GM18868 (cell line): Measurements from ENCODE around the gene REXO1.
A peak's percentile ranks its signal among the peaks of the same experiment; 100 is the strongest.
"Not testable (repeated sequence)": the region's sequence is repeated elsewhere in the genome, so short reads cannot be mapped to it uniquely, and the experiment has no call there.

Source experiments
- ATAC-seq: cut with Tn5 transposase; IDR thresholded peaks from one replicate; pipeline ENCODE4 v1.9.1; 2021; ENCODE audit warnings: mild to moderate bottlenecking, moderate library complexity; ENCODE audit not compliant: unreplicated experiment

REXO1 gene

DNA sequence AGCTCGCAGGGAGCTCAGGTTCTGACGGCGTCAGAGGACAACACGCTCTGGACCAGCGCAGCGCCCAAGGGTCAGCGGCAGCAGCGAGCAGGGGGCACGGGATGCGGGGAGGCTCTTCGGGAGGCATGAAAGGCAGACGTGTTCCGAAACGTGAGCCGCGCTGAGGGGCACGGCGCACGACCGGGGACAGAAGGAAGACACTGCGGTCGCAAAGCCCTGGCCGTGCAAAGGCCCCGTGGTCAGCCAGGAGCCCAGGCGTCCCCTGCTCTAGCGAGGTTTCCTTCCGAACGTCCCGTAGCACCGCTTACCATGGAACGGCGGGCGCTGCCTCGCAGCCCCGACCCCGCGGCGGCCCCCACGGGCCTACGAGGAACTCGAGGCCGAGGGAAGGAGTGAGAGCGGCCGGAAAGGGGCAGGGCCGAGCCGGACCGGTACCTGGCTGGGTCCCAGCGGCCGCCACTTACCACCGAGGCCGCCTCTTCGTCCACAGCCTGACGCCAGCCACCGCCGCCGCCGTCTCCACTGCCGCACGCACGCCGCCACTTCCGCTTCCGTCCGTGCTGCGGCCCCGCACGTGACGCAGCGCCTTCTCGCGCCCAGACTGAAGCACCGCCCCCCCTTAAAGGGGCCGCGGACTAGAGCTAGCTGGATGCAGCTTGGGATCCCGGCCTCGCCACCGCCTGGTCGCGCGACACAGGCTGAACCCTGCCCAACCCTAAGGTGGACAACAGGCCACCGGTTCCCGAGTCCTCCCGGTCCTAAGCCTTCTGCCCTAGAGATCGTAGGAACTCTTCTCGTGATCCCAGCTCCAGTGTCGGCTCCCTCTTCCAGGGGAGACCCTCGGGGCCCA, 27.6 kb upstream of the REXO1 start:
- ATAC-seq, result peak; percentile 85

DNA sequence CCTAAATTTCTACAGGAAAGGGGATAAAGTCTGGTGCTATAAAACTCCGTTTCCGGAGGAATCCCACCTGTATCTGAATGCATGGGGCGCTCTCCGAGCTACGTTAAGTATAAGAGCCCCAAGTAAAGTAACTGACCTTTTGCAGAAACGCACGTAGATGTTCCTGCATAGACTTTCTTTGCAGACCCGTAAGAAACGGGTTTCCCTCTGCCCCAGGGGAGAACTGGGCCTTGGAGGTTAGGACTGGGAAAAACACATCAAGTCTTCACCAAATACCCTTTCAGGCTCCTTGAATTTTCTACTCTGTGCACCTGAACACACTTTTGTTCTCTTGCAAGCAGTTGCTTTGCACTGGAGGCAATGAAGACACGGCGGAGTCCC, 27.0 kb upstream of the REXO1 start:
- ATAC-seq, result not testable (repeated sequence)

DNA sequence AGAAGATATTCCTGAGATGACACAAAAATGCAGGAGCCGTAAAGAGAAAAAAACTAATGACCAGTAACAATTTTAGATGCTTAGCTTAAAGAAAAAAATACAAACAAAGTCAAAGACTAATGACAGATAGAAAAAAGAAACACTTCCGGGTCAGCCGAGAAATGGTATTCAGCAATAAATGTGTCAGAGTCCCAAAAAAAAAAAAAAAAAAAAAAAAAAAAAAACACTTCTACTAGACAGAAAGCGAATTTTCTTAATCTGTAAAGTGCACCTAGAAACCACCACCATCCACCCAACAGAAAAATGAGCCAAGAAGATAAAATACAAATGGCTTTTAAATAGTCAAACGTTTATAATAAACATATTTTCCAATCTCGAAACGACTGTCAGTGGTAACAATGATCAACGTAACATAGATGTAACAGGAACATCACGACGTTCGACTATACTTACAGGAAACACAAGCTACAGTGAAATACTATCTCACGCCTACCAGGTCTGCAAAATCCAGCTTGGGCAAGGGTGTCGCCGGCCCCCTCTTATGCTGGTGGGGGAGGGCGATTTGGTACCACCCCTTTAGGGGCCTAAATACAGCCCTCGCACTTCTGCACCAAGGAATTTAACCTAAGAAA, 26.4 kb upstream of the REXO1 start:
- no peak for ATAC-seq

DNA sequence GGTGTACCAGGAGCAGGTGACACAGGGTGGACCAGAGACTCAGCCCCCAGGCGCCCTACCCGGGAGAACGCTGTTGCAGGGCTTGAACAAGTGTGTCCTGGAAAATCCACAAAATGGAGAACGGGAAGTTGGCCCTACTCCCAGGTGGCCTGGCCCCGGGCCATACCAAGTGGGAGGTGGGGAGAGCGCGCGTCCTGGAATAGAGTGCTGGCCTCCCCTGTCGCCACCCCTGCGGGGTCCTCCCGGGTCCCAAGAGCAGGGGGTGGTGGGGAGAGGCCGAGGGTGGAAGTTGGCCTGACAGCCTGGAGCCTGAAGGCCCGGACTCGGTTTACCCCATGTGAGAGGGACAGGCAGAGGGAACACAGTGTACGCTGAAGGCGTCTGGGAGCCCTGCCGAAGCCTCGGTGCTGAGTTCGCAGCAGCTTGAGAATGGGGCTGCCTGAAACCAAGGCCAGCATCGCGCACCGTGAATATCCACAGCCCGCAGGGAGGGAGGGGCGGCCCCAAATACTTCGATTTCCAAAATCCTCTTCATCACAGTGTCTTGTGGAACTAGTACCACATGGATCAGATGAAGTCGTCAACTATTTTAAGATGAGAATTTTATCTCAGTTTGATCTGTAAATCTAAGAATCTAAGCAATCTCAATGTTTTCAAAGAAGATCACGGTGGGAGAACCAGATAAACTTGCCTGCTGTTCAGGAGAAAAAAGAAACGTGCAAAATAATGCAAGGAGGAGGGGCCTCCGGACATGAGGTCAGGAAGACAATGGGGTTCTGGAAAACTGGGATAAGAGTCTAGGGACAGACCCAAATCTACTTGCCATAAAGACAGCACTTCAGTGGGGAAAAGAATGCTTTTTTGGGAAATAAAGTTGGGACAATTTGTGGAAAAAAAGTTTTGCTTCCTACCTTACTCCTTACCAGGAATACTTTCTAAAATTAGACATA, 25.5 kb upstream of the REXO1 start:
- ATAC-seq, result no peak

DNA sequence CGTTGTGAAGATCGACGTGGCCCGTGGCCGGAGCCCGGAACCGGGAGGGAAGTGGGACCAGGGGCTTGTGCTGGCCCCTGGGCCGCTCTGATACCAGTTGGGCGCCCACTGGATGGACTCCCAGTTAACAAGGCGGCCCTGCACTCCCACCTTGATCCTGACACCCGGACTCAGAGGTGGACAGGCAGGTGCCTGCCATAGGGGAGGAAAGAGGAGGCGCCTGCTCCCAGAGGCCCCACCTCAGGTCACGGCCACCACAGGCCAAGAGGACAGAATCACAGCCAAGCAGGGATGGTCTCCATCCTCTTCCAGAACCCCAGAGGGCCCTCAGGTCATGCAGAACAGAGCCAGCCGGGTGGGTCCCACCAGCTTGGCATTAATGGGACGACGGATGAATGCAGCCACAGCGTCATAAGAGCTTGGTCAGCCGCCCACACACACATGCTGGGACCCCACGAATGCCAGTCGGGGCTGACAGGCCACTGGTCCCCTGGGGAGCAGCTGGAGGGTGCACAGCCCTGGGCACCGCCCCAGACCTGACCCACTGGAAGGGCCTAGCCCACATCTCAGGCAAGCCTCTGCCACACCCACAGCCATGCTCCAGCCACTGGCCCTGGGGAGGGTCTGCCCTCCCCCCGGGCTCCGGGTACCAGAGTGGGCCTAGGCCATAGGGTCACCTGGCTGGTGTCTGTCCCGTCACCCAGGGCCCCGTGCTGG, 24.7 kb upstream of the REXO1 start:
- ATAC-seq, result no peak

DNA sequence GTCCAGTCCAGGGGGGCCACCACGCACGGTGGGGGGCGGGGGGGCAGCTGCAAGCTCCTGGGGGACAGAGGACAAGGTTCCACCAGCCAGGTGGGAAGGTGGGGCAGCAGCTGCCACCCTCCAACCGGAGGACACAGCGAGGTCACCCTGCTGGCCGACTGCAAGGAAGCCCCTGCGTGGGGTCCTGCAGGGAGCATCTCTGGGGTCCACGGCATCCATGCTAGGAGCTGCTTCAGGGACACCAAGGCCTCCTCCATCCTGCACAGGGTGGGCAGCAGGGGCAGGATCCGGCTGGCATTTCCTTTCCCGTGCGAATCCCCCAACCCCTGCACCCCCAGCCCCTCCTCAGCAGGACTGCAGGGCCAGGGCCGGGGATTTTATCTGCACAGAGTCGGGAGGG, 23.3 kb upstream of the REXO1 start:
- no peak for ATAC-seq

DNA sequence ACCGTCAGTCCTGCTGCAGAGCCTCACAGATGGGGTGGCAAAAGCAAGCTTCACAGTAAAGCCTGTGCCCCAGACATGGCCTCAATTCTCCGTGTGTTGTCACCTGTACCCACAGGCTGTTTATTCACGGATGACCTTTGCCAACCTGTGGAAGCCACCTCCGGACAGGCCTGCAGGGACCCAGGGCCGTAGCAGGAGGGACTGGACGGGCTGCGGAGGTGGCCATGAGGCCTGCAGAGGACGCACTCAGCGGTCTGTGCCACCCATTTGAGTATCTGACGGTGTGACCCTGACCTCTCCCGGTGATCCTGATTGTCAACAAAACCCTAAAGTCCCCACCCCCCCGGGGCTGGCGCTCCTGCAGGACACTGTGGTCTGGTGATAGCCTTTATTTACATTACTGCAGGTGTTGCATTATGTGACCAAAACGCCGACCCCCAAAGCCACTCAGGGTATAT, 22.9 kb upstream of the REXO1 start:
- no peak for ATAC-seq

DNA sequence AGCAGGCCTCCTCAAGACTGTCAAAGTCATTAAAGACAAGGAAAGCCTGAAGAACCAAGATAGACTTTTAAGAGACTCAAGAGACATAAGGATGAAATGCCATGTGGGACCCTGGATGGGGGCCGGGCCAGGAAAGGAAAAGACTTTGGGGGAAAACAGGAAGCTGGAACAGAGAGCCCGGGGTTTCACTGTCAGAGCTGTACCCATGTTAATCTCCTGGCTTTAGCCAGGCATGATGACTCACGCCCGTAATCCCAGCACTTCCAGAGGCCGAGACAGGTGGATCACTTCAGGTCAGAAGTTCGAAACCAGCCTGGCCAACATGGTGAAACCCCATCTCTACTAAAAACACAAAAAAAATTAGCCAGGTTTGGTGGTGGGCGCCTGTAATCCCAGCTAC, 20.7 kb upstream of the REXO1 start:
- ATAC-seq, result no peak

DNA sequence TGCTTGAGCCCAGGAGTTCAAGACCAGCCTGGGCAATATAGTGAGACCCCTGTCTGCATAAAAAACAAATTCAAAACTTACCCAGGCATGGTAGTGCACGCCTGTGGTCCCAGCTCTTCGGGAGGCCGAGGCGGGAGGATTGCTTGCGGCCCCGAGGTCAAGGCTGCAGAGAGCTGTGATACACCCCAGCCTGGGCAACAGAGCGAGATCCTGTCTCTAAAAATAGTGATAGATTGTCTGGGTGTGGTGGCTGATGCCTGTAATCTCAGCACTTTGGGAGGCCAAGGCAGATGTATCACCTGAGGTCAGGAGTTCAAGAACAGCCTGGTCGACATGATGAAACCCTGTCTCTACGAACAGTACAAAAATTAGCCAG, 19.1 kb upstream of the REXO1 start:
- ATAC-seq, result no peak

DNA sequence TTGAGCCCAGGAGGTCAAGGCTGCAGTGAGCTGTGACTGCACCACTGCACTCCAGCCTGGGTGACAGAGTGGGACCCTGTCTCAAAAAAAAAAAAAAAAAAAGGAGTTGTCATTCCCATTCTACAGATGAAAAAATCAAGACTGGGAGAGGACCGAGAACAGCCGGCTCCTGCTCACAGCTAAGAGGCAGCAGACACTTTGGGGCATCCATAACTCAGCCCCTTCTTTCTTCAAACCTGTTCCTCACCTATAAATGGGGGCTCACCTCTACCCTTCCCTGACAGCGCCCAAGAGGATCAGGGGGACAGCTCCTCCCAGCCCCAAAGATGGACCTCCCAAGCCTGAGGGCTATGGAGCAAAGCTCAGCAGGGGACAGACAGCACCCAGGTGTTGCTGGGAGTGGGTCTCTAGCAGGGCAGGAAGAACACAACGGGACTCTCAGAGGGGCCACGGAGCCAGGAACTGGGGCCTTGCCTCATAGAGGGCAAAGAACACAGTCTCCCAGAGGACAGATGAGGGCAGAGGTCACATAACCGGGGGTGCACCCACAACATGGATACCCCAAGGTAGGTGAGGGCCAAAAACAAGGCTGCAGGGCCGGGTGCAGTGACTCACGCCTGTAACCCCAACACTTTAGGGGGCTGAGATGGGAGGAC, 18.5 kb upstream of the REXO1 start:
- ATAC-seq, result no peak

DNA sequence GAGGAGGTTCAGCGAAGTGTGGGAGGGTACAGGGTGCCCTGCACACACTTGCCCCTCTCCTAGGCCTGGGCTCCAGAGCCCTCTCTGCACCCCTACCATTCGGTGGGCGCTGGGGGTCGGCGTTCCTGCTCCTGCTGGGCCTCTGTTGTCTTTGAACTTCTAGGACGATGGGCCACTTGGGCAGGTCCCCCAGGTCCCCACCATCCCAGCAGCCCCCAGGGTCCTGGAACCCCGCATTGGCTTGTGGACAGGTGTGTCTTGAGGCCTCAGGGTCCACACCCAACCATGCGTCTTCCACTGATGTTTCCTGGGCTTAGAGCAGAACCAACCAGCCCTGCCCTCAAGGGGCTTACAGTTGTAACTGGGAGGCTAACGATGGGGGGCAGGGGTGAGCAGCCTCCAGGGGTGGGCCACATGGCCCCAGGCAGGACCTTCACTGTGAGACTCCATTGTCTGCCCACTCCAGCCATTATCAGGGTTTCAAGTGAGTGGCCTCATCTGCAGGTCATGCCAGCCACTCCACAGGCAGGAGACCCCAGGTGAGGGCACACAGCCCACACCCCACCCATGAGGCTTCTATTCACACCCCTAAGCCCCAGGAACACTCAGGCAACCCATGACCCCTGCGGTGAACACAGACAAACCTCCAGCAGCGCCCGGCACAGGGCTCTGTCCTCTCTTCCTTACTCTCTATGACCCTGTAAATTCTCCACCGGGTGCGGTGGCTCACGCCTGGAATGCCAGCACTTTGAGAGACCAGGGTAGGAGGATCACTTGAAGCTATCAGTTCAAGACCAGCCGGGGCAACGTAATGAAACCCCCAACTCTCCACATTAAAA, 17.1 kb upstream of the REXO1 start:
- no peak for ATAC-seq

DNA sequence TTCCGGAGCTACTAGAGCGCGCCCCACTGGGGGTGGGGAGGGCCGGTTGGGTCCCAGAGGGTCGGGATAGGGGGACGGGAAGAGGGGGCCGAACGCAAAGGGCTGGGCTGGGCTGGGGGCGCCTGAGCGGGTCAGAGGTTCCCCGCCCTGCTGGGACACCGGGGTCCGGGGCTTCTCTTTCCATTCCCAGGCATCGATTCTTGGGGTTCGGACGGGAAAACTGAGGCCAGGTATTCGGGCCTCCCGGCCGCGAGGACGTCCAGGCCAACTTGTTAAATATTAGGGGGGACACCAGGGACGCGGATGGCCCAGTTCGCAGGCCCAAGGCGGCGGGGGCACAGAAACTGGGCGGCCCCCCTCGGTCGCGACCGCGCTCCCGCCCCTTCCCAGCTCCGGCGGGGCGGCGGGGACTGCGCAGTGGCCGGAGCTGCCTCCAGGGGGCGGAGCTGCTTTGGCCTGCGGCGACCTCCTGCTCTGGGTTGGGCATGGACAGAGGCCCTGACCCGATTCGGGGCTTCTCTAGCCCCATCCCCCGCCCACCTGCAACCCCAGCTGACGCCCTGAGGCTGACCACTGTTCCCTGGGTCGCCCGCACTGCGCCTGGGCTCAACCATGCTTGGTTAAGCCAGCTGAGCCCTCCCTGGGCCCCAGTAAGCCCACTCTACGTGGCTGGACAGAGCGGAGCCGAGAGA, 16.3 kb upstream of the REXO1 start:
- ATAC-seq, result peak; percentile 33

DNA sequence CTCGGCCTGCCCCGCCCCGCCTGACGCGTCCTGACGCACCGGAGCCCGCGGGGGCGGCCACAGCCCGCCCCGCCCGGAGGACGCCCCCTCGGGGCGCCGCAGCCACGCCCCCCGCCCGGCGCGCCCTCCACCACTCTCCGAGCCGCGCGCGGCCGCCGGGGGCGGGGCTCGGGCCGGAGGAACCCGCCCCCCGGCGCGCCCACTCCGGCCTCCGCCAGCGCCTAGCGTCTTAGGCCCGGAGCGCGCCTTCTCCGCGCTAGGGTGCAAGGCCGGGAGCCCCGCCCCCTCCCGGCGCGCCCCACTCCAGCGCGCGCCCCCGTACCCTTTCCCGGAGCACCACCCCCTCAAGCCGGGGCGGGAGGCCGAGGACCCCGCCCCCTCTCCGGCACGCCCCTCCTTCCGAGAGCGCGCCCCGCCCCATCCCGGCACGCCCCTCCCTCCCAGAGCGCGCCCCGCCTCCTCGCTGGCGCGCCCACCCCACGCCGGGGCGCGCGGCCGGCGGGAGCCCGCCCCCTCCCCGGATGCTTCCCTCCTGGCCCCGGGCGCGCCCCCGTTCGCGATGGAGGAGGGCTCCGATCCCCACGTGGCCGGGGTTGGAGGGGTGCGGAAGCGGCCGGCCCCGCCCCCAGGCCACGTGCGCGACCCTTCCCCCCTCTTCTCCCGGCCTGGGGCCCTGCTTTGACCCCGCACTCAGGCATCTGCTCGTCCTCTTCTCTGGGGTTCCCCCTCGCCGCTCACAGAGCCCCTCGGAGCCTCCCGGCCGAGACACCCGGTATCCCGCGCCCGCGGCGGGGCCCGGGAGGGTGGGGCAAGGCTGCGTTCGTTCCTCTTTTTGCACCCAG, 15.6 kb upstream of the REXO1 start:
- ATAC-seq, result peak; percentile 52

DNA sequence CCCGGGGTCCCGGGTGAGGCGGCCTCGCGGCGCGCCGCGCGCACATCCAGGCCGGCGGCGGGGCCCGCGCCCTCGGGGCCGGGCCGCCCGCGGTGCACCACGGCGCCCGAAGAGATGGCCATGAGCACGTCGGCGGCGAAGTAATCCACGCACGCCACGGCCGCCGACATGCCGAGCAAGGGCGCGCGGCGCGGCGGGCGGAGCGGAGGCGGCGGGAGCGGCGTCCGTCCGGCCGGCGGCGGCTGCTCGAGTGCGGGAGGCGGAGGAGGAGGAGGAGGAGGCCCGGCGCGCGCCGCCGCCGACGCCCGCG, 15.0 kb upstream of the REXO1 start, which contains the start of gene KLF16:
Gene KLF16, minus strand, starts transcription at position 252 of the 310 bp plus-strand sequence. Its CDS starts 82 bp downstream, at position 170.
- no peak for ATAC-seq

DNA sequence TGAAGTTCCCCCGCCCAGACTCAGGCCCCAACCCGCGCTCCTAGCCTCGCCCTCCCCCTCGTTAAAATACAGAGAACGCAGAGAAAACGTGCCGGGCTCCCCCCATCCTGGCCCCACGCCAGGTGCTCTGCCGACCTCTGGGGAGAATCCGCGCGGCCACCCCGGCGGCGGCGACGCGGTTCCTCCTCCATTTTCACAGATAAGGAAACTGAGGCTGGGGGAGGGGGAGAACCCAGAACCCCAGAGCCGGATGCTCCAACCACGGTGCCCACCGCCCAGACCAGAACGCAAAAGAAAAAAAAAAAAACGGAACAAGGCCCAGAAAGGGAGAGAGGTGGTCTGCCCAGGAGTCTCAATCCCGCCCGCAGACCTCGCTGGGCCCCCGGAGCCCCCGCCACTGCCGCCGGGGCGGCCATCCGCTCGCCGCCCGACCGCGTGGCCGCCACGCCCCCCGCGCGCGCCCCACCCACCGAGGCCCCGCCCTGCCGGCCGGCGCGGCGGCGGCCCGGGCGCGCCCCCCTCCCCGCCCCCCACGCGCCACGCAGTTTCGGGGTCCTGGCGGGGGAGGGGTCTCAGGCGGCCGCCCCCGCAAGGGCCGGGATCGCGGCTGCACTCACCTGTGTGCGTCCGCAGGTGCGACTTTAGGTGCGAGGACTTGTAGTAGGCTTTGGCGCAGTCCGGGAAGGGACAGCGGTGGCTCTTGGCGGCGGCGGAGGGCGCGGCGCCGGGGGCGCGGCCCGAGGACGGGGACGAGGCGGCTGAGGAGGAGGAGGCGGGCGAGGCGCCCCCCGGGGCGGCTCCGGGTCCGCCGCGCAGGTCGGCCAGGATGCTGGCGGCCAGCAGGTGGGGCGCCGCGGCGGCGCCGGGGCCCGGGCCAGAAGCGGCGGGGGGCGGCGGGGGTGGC, 14.4 kb upstream of the REXO1 start:
- ATAC-seq, result no peak

DNA sequence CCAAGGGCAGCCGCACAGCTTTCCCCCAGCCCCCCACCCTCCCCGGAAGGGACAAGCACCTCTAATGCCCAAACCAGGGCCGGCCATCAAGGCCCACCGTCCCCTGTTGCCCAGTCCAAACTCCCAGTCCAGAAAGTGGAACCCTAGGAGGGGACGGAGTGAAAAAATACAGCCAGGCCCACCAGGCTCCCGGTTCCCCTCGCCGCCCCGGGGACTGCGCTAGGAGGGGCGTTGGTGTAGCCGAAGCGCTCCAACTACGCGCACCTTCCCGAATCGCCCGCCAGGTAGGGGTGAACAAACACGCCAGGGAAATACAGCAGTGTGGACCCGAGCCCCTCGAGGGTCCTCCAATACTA, 13.8 kb upstream of the REXO1 start:
- ATAC-seq, result no peak

DNA sequence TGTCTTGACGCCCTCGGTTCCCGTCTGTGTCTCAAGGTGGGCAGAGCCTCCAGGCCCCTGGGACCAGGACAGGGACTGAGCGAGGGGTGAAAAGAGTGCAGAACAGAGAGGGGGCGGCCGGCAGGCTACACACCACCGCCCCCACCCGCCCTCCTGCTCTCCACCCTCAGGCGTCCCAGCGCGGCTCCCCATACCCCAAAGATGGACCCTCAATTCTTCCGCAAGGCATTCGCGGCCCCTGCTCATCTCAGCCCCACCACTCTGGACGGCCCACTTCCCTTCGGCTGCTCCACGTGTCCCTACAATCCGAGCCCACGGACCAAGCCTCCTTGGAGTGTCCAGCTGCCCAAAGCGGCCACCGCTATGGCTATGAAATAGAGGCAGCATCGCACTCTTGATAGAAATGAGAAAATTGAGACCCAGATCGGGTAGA, 13.3 kb upstream of the REXO1 start:
- ATAC-seq, result no peak
